ENCODE data around the gene BCL11A.

BCL11A gene

DNA sequence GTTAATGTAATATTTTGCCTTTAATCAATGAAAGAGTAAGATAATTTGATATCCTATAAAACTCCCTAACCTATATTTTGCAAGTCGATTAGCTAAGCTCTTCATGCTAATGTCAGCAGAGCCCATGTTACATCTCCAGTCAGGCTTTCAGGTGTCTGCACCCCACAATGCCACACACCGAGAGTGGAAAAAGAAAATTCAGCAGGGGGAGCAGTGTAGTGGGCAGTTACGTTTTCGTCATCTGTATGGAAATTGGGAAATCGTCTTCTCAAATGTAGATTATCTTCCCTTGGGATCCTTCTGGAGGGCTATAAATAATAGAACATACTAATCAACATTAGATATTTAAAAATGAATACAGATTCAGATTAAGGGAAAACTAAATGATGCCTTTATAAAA is 66.3 kb downstream of the BCL11A start:
- ATAC-seq, result no peak
- no peak for TF ChIP-seq TCF4 (CRISPR knock-in tag; IDR thresholded peaks at IDR 0.05; ENCODE audit: borderline replicate concordance)
- TF ChIP-seq, protein P1, sequence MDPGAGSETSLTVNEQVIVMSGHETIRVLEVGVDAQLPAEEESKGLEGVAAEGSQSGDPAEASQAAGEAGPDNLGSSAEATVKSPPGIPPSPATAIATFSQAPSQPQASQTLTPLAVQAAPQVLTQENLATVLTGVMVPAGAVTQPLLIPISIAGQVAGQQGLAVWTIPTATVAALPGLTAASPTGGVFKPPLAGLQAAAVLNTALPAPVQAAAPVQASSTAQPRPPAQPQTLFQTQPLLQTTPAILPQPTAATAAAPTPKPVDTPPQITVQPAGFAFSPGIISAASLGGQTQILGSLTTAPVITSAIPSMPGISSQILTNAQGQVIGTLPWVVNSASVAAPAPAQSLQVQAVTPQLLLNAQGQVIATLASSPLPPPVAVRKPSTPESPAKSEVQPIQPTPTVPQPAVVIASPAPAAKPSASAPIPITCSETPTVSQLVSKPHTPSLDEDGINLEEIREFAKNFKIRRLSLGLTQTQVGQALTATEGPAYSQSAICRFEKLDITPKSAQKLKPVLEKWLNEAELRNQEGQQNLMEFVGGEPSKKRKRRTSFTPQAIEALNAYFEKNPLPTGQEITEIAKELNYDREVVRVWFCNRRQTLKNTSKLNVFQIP (CRISPR knock-in tag; IDR thresholded peaks at IDR 0.05; ENCODE audit: borderline replicate concordance, low read depth), result no peak
- TF ChIP-seq SNAI2 (CRISPR knock-in tag; IDR thresholded peaks at IDR 0.05), result no peak
- no peak for TF ChIP-seq OSR1 (CRISPR knock-in tag; IDR thresholded peaks at IDR 0.05)
- TF ChIP-seq, protein P2, sequence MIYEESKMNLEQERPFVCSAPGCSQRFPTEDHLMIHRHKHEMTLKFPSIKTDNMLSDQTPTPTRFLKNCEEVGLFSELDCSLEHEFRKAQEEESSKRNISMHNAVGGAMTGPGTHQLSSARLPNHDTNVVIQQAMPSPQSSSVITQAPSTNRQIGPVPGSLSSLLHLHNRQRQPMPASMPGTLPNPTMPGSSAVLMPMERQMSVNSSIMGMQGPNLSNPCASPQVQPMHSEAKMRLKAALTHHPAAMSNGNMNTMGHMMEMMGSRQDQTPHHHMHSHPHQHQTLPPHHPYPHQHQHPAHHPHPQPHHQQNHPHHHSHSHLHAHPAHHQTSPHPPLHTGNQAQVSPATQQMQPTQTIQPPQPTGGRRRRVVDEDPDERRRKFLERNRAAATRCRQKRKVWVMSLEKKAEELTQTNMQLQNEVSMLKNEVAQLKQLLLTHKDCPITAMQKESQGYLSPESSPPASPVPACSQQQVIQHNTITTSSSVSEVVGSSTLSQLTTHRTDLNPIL (CRISPR knock-in tag; IDR thresholded peaks at IDR 0.05; ENCODE audit: low read depth), result no peak
- no peak for TF ChIP-seq GLIS3 (CRISPR knock-in tag; IDR thresholded peaks at IDR 0.05)
- TF ChIP-seq ESRRG (CRISPR knock-in tag; IDR thresholded peaks at IDR 0.05), result no peak
- no peak for TF ChIP-seq ZNF565 (CRISPR knock-in tag; conservative IDR thresholded peaks at IDR 0.05; ENCODE audit: low read depth)
- no peak for TF ChIP-seq ZC3H10 (CRISPR knock-in tag; IDR thresholded peaks at IDR 0.05)
- TF ChIP-seq ZFP30 (CRISPR knock-in tag; IDR thresholded peaks at IDR 0.05), result no peak
- no peak for TF ChIP-seq PPARA (CRISPR knock-in tag; IDR thresholded peaks at IDR 0.05; ENCODE audit: borderline replicate concordance)
- TF ChIP-seq, protein P3, sequence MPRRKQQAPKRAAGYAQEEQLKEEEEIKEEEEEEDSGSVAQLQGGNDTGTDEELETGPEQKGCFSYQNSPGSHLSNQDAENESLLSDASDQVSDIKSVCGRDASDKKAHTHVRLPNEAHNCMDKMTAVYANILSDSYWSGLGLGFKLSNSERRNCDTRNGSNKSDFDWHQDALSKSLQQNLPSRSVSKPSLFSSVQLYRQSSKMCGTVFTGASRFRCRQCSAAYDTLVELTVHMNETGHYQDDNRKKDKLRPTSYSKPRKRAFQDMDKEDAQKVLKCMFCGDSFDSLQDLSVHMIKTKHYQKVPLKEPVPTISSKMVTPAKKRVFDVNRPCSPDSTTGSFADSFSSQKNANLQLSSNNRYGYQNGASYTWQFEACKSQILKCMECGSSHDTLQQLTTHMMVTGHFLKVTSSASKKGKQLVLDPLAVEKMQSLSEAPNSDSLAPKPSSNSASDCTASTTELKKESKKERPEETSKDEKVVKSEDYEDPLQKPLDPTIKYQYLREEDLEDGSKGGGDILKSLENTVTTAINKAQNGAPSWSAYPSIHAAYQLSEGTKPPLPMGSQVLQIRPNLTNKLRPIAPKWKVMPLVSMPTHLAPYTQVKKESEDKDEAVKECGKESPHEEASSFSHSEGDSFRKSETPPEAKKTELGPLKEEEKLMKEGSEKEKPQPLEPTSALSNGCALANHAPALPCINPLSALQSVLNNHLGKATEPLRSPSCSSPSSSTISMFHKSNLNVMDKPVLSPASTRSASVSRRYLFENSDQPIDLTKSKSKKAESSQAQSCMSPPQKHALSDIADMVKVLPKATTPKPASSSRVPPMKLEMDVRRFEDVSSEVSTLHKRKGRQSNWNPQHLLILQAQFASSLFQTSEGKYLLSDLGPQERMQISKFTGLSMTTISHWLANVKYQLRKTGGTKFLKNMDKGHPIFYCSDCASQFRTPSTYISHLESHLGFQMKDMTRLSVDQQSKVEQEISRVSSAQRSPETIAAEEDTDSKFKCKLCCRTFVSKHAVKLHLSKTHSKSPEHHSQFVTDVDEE (CRISPR knock-in tag; IDR thresholded peaks at IDR 0.05), result no peak
- no peak for TF ChIP-seq BACH2 (CRISPR knock-in tag; IDR thresholded peaks at IDR 0.05; ENCODE audit: borderline replicate concordance)
- no peak for TF ChIP-seq ARNTL (CRISPR knock-in tag; IDR thresholded peaks at IDR 0.05; ENCODE audit: borderline replicate concordance, low read depth)
- no peak for TF ChIP-seq ISL1 (CRISPR knock-in tag; IDR thresholded peaks at IDR 0.05)
- TF ChIP-seq, protein P4, sequence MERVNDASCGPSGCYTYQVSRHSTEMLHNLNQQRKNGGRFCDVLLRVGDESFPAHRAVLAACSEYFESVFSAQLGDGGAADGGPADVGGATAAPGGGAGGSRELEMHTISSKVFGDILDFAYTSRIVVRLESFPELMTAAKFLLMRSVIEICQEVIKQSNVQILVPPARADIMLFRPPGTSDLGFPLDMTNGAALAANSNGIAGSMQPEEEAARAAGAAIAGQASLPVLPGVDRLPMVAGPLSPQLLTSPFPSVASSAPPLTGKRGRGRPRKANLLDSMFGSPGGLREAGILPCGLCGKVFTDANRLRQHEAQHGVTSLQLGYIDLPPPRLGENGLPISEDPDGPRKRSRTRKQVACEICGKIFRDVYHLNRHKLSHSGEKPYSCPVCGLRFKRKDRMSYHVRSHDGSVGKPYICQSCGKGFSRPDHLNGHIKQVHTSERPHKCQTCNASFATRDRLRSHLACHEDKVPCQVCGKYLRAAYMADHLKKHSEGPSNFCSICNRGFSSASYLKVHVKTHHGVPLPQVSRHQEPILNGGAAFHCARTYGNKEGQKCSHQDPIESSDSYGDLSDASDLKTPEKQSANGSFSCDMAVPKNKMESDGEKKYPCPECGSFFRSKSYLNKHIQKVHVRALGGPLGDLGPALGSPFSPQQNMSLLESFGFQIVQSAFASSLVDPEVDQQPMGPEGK (CRISPR knock-in tag; IDR thresholded peaks at IDR 0.05; ENCODE audit: borderline replicate concordance), result no peak

DNA sequence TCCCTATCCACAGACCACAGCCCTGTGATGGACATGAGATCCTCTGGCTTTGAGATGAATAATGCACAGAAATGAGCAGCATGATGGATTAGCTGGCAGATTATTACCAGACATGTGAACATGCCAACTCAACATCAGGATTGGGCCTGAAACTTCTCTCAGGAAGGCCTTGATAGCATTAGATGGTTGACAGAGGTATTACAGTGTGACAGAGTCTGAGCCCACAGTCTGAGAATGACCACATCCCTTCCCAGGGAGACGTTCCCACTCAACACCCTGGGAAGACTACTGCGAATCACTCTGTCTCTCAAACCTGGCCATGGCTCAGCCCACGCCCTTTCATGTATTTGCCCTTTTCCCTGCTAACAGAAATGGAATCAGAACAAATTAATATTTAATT is 66.9 kb downstream of the BCL11A start:
- no peak for ATAC-seq
- TF ChIP-seq, protein P4 (CRISPR knock-in tag; IDR thresholded peaks at IDR 0.05; ENCODE audit: borderline replicate concordance), result no peak
- no peak for TF ChIP-seq ZC3H10 (CRISPR knock-in tag; IDR thresholded peaks at IDR 0.05)

DNA sequence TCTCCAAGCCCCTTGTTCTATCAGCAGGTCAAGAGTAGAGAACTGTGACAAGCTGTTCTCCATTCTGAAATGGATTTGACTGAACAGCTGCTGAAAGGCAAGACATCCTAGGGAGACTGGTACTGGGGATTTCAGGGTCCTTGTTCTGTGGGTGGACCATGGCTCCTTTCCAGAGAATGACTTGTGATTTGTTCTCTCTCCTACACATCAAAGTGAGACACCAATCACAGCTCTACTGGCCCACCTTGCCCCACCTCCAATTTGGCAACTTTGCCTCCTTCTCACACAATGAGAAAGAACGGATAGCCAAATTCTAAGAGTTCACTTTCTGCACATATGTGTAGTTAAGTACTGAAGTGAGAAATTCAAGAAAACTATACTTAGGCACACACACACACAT is 67.4 kb downstream of the BCL11A start:
- ATAC-seq, result no peak
- TF ChIP-seq SNAI2 (CRISPR knock-in tag; IDR thresholded peaks at IDR 0.05), result no peak
- TF ChIP-seq CSDC2 (CRISPR knock-in tag; IDR thresholded peaks at IDR 0.05), result no peak
- no peak for TF ChIP-seq ISL1 (CRISPR knock-in tag; IDR thresholded peaks at IDR 0.05)
- no peak for TF ChIP-seq ARNTL (CRISPR knock-in tag; IDR thresholded peaks at IDR 0.05; ENCODE audit: borderline replicate concordance, low read depth)
- TF ChIP-seq PPARA (CRISPR knock-in tag; IDR thresholded peaks at IDR 0.05; ENCODE audit: borderline replicate concordance), result no peak
- TF ChIP-seq, protein P4 (CRISPR knock-in tag; IDR thresholded peaks at IDR 0.05; ENCODE audit: borderline replicate concordance), result no peak
- no peak for TF ChIP-seq ZNF70 (CRISPR knock-in tag; IDR thresholded peaks at IDR 0.05)
- TF ChIP-seq, protein P2 (CRISPR knock-in tag; IDR thresholded peaks at IDR 0.05; ENCODE audit: low read depth), result no peak
- TF ChIP-seq, protein P3 (CRISPR knock-in tag; IDR thresholded peaks at IDR 0.05), result no peak
- TF ChIP-seq, protein P1 (CRISPR knock-in tag; IDR thresholded peaks at IDR 0.05; ENCODE audit: borderline replicate concordance, low read depth), result no peak

All from SK-N-SH treated with all-trans-retinoic acid at 6 μM for 48 hours (cell line).